IPS-15b (cell line): ENCODE data around the gene MAN1C1.
"Not testable (repeated sequence)": the region's sequence is repeated elsewhere in the genome, so short reads cannot be mapped to it uniquely, and the experiment has no call there.

Experiments used
- H3K27me3 ChIP-seq: one replicate; pipeline ENCODE4 v1.6.1; 2013; ENCODE audit warnings: low read length; ENCODE audit not compliant: control insufficient read depth, insufficient read depth
- H3K36me3 ChIP-seq: one replicate; pipeline ENCODE4 v1.6.1; 2013; ENCODE audit warnings: low read length; ENCODE audit not compliant: control insufficient read depth, insufficient read depth
- H3K4me1 ChIP-seq: one replicate; pipeline ENCODE4 v1.6.1; 2013; ENCODE audit warnings: mild to moderate bottlenecking, low read length; ENCODE audit not compliant: control insufficient read depth, insufficient read depth
- H3K4me3 ChIP-seq: one replicate; pipeline ENCODE4 v1.5.1; 2013; ENCODE audit warnings: low read depth, low read length
- H3K9ac ChIP-seq: one replicate; pipeline ENCODE4 v1.6.1; 2013; ENCODE audit warnings: low read depth, mild to moderate bottlenecking, low read length
- H3K9me3 ChIP-seq: one replicate; pipeline ENCODE4 v1.6.1; 2013; ENCODE audit warnings: mild to moderate bottlenecking, low read length; ENCODE audit not compliant: control insufficient read depth, insufficient read depth

Gene MAN1C1

GRCh38 chr1:25588786-25589185, 27.8 kb upstream of the MAN1C1 start:
- H3K36me3 ChIP-seq, H3K27me3 ChIP-seq, H3K9me3 ChIP-seq, H3K9ac ChIP-seq, H3K4me3 ChIP-seq: not testable (repeated sequence)
- H3K4me1 ChIP-seq: peaks cover 21% of the 10 kb centered on the region

GRCh38 chr1:25590096-25590824, 26.3 kb upstream of the MAN1C1 start:
- Histone ChIP-seq H3K4me1 (peaks cover 21% of the 10 kb centered on the region), H3K9me3 (no peaks in the 10 kb centered on the region), H3K36me3 (no peaks in the 10 kb centered on the region), H3K4me3 (no peak overlapping the region), H3K9ac (no peak overlapping the region), H3K27me3 (no peaks in the 10 kb centered on the region)

DNA sequence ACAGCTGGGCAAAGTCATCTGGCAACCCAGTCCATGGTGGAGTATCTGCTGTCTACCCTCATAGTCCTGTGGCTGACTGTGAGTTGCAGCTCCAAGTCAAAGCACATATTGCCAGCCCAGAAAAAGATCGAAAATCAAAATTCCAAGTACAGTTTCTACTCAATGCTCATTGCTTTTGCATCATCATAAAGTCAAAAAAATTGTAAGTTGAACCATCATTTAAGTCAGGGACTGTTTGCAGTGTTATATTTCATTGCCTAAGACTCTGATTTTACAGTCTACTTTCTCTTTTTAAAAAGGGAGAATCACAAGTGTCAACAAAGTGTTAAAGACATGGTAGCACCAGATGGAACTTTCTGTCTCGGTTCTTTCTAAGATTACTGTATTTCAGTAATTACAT, 22.7 kb upstream of the MAN1C1 start:
- Histone ChIP-seq H3K4me1 (no peaks in the 10 kb centered on the region), H3K4me3 (no peak overlapping the region), H3K36me3 (no peaks in the 10 kb centered on the region), H3K9ac (no peak overlapping the region), H3K9me3 (peaks cover 1% of the 10 kb centered on the region), H3K27me3 (no peaks in the 10 kb centered on the region)

- H3K4me3 ChIP-seq: no peak overlapping the region
- H3K27me3 ChIP-seq: no peaks in the 10 kb centered on the region
- H3K9me3 ChIP-seq: peaks cover 3% of the 10 kb centered on the region
- H3K36me3 ChIP-seq: no peaks in the 10 kb centered on the region
- no peak overlapping the region for H3K9ac ChIP-seq
- no peaks in the 10 kb centered on the region for H3K4me1 ChIP-seq
Measured at GRCh38 chr1:25594971-25595370, 21.6 kb upstream of the MAN1C1 start.

DNA sequence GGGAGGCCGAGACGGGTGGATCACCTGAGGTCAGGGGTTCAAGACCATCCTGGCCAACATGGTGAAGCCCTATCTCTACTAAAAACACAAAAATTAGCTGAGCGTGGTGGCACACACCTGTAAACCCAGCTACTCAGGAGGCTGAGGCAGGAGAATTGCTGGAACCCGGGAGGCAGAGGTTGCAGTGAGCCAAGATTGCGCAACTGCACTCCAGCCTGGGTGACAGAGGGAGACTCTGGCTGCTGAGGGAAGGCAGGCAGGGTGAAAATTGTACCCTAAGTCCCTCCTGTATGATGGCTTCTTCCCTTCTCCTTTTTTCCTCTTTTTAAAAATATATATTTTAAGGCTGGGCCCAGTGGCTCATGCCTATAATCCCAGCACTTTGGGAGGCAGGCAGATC, 19.9 kb upstream of the MAN1C1 start:
- not testable (repeated sequence) for H3K4me1 ChIP-seq, H3K9me3 ChIP-seq, H3K9ac ChIP-seq, H3K27me3 ChIP-seq, H3K4me3 ChIP-seq, H3K36me3 ChIP-seq

- H3K9ac ChIP-seq: no peak overlapping the region
- H3K27me3 ChIP-seq: no peaks in the 10 kb centered on the region
- H3K4me3 ChIP-seq: no peak overlapping the region
- no peaks in the 10 kb centered on the region for H3K4me1 ChIP-seq
- H3K36me3 ChIP-seq: no peaks in the 10 kb centered on the region
- H3K9me3 ChIP-seq: peaks cover 3% of the 10 kb centered on the region
Measured at GRCh38 chr1:25598879-25599278, 17.7 kb upstream of the MAN1C1 start.

DNA sequence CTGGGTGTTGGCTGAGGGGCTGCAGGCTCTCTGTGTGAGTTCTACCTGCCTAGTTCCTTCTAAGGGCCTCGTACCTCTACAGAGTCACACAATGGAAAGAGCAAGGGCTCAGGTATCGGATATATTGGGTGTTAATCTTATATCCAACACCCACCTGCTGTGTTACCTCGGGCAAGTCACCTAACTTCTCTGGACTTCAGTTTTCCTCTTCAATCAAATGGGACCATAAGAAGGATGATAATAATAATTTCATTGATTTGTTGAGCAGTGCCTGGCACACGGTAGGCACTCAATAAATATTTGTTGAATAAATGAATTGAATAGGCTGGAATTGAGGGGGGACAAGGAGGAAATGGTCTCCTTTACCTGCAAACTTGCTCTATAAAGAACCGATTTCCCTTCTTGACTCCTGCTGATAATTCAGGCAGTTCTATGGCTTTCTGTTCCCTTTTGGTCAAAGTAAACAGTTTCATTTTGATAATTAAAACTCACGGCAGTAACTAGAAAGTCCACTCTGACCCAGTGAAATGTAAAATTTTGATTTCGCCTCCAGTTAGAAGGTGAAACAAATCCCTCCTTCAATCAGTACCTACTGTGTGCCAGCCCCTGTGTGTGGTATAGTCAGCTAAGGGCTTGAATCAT, 16.5 kb upstream of the MAN1C1 start:
- Histone ChIP-seq H3K9me3 (peaks cover 3% of the 10 kb centered on the region), H3K4me1 (no peaks in the 10 kb centered on the region), H3K36me3 (no peaks in the 10 kb centered on the region), H3K27me3 (no peaks in the 10 kb centered on the region), H3K9ac (no peak overlapping the region), H3K4me3 (no peak overlapping the region)

DNA sequence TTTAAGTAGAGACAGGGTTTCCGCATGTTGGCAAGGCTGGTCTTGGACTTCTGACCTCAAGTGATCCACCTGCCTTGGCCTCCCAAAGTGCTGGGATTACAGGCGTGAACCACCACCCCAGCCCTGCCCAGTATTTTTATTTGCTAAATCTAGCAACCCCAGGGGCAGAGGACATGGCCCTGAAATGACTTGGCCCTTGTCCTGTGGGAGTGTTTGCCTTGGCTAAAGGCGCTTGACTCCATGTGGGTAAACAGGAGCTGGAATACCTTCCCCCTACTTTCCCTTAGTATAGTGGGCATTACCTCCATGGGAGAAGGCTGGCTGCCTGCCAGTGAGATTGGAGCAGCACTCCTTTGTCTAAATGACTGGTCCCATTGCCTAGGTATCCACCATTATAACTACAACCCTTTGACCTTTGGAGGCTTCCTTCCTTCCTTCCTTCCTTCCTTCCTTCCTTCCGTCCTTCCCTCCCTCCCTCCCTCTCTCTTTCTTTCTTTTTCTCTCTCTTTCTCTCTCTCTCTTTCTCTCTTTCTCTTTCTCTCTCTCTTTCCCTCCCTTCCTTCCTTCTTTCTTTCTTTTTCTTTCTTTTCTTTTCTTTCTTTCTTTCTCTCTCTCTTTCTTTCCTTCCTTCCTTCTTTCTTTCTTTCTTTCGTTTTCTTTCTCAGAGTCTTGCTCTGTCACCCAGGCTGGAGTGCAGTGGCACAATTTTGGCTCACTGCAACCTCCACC, 15.5 kb upstream of the MAN1C1 start:
- H3K9me3 ChIP-seq, H3K9ac ChIP-seq, H3K4me3 ChIP-seq, H3K36me3 ChIP-seq, H3K27me3 ChIP-seq, H3K4me1 ChIP-seq: not testable (repeated sequence)

DNA sequence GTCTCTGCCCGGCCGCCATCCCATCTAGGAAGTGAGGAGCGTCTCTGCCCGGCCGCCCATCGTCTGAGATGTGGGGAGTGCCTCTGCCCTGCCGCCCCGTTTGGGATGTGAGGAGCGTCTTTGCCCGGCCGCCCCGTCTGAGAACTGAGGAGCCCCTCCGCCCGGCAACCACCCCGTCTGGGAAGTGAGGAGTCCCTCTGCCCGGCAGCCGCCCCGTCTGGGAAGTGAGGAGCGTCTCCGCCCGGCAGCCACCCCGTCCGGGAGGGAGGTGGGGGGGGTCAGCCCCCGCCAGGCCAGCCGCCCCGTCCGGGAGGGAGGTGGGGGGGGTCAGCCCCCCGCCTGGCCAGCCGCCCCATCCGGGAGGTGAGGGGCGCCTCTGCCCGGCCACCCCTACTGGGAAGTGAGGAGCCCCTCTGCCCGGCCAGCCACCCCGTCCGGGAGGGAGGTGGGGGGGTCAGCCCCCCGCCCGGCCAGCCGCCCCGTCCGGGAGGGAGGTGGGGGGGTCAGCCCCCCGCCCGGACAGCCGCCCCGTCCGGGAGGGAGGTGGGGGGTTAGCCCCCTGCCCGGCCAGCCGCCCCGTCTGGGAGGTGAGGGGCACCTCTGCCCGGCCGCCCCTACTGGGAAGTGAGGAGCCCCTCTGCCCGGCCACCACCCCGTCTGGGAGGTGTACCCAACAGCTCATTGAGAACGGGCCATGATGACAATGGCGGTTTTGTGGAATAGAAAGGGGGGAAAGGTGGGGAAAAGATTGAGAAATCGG, 12.6 kb upstream of the MAN1C1 start:
- not testable (repeated sequence) for H3K4me1 ChIP-seq, H3K9ac ChIP-seq, H3K27me3 ChIP-seq, H3K36me3 ChIP-seq, H3K4me3 ChIP-seq, H3K9me3 ChIP-seq

GRCh38 chr1:25607123-25607522, 9.5 kb upstream of the MAN1C1 start:
- Histone ChIP-seq H3K36me3 (no peaks in the 10 kb centered on the region), H3K9me3 (no peaks in the 10 kb centered on the region), H3K27me3 (peaks cover 4% of the 10 kb centered on the region), H3K9ac (no peak overlapping the region), H3K4me1 (no peaks in the 10 kb centered on the region), H3K4me3 (no peak overlapping the region)

GRCh38 chr1:25608488-25609178, 8.0 kb upstream of the MAN1C1 start:
- no peak overlapping the region for H3K9ac ChIP-seq
- no peak overlapping the region for H3K4me3 ChIP-seq
- no peaks in the 10 kb centered on the region for H3K36me3 ChIP-seq
- H3K9me3 ChIP-seq: no peaks in the 10 kb centered on the region
- peaks cover 4% of the 10 kb centered on the region for H3K27me3 ChIP-seq
- H3K4me1 ChIP-seq: no peaks in the 10 kb centered on the region
